Stimulated activated CD4-positive, alpha-beta T cell treated with anti-CD3 and anti-CD28 coated beads, Interleukin-4, amount 100 ng/mL, for 4 hours (primary cell): ENCODE results near the gene CUX1.
"Not testable (repeated sequence)": the region's sequence is repeated elsewhere in the genome, so short reads cannot be mapped to it uniquely, and the experiment has no call there.

Experiments used
- DNase-seq, 2 experiments: peaks; one replicate each; pipeline ENCODE4 v3.0.0-alpha.2; 2020

CUX1 gene

GRCh38 chr7:101870361-101871062 is 53.1 kb downstream of the CUX1 start:
- DNase-seq, result no peak

DNA sequence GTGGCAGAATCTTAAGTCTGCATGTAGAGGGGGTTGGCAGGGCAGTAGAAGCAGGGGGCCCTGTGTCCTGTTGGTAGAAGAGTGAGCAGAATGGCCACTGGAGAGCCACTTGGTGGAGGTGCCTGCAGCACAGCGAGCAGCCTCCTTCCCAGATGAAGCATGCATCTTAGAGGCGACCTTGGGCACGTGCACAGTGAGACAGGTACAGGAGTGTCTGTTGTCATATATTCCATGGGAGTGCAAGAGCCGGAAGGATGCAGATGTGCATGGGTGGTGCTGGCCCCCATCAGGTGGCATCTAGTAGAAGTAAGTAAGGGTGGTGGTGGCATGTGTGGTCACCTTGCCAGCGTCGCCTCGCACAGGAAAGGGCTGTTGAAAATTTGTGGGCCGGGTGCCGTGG is 53.9 kb downstream of the CUX1 start:
- DNase-seq, result no peak

GRCh38 chr7:101874028-101874427 is 56.6 kb downstream of the CUX1 start:
- DNase-seq, result no peak

DNA sequence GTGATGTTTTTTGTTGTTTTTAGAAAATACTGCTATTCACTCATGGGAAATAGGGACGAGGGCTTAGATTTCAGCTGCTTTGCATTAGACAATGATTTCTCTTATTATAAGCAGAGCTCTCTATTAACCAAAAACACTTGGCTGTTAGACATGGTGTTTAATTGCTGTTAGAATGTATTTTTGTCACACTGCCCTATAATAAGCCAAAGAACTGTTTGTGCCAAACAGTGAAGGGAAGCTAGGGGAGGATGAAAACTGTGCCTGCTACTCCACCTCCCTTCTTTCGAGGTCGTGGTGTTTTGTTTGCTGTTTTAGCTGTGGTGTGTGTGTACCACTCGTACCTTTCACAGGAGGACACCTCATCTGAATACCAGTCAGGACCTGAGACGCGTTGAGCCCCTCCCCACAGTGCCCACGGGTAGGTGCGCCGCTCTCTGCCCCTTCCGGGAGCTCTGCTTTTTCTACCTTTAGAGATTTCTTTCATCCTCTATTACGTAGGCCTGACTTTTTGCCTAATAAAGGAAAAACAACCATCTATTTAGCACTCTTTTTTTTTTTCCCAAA is 57.9 kb downstream of the CUX1 start:
- no peak for DNase-seq

DNA sequence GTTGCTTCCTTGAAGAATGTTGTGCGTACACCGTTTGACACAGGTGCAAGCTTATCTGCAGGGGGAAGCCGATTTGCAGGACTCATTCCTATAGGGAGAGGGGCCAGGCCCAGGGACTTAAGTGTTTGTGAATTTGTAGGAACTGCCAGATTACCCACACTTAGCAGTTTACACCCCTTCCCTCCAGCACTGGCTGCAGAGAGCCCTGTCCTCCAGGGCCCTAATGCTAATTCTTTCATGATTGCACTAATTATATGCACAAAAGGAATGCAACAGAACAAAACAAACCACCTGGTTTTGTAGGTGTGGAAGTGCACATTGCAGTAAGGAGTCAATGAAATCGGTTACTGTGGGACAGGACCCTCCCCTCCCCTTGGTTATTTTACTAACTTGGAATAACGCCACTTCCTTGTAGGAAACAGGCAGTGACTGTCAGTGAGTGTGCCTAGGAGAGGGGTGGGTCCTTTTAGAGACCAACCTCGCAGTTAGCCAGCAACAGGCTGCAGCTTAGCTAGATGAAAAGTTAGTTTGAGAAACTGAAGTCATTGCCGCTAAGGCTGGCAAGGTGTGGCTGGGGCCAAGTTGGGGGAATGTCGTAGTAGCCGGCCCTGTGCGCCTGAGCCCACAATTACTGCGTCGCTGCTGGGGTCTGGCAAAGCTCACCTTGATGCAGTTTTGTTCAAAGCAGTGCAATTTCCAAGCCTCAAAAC is 60.6 kb downstream of the CUX1 start:
- no peak for DNase-seq

GRCh38 chr7:101878938-101879337 is 61.5 kb downstream of the CUX1 start:
- no peak for DNase-seq

DNA sequence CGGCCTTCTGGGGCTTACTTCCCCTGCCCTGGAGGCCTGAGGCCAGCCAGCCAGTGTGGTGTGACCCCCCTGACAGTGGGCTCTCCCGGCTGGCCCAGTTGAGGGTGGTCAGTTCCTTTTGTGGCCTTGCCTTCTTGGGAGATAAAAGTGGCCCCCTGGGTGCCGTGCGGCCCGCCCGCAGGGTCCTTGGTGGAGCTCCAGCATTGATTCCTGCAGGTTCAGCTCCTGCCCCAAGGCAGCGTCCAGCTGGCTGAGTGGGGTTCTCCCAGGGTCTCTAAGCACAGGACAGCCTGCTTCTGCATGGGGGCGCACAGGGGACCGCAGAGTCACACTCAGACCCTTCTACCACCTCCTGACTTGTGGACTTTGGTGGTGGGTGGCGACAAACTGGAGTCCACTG is 62.1 kb downstream of the CUX1 start:
- no peak for DNase-seq

DNA sequence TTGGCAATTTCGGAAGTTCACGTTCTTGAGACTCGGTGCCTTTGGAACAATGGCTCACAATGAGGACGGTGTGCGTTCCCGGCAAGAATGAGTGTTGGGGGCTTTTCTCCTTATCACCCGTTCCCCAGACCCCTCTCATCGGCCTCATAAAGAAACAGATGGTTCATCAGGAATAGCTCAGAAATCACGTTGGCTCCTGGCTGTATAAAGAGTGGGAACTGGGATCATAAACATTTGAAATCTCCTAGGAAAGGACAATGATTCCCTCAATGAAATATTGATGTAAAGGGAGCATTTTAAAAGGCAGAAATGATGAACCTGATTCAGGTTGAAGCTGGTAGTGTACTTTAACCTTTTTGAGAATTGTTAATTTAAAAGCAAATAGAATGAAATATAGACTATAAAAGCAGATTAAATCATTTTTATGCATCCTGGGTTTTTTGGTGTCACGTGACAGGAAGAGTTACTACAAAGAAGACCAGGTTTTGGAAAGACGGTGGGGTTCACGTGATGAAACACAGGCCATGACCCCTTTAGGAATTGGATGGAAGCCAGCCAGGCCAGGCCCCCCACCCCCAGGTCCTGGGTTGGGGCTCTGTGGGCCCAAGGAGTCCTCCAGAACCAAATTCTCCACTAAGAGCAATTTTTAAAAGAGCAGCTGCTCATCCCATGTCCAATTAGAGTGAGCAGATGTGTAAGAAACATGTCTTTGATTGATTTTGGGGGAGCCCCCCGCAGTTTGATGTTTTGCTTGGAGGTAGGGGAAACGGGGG is 63.0 kb downstream of the CUX1 start:
- no peak for DNase-seq

GRCh38 chr7:101882005-101882421 is 64.6 kb downstream of the CUX1 start:
- no peak for DNase-seq

- DNase-seq, result no peak
Measured at GRCh38 chr7:101882595-101883564, 65.5 kb downstream of the CUX1 start.

- no peak for DNase-seq
Measured at GRCh38 chr7:101884671-101885596, 67.5 kb downstream of the CUX1 start.

DNA sequence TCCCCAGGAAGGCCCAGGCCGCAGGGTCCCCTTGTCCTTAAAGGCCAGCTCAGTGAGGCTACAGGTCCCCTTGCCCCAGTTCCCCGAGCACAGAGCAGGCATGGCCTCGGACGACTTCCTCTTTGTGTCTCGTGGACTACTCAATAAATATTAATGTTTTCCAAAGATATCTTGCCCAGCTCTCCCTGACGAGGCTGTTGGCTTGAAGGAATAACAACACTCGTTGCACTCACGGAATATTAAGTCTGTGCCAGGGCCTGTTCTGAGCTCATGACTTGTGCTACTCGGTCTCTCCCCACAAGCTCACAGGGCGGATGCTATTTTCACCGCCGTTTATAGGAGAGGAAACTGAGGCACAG is 68.2 kb downstream of the CUX1 start:
- no peak for DNase-seq

DNA sequence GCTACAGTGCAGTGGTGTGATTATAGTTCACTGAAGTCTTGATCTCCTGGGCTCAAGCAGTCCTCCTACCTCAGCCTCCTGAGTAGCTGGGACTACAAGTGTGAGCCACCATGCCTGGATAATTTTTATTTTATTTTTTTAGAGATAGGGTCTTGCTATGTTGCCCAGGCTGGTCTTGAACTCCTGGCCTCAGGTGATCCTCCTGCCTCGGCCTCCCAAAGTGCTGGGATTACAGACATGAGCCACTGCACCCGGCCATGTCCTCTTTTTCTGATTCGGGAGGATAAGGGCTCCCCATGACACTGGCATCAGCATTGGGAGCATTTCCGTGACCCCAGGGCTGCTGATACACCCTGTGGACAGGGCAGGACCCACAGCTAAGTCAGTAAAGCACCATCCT is 69.9 kb downstream of the CUX1 start:
- not testable (repeated sequence) for DNase-seq

- DNase-seq, result not testable (repeated sequence)
Measured at GRCh38 chr7:101888564-101888963, 71.1 kb downstream of the CUX1 start.

- DNase-seq, result no peak
Measured at GRCh38 chr7:101890749-101891523, 73.5 kb downstream of the CUX1 start.

DNA sequence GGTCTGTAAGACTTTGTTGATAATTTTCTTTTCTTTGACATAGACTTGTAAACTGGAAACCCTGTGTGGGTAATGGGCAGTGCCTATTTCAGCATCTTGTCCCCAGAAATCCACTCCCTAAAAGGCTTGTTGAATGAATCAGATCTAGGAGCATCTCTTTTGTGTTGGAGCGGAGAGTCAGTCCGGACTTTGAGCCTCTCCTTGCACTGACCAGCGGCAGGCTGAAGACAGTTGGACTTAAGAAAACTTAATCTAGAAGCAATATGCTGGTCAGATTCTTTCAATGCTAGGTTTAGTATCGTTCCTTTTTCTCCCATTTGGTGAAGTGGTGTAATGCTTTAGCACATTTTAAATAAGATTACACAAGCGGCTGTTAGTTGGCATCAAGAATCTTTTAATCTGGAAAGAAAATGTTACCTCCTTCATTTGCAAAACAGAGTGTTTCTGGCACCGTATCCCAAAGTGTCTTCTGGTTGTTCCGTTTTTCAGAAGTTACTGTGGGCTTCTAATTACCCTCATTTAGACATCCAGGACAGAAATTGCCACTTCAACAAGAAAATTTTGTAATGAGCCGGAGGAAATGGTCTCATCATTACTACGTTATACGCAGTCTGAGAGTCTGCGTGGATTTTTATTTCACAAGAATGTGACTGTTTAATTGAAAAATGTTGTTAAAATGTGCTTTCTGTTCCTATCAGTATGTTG is 74.7 kb downstream of the CUX1 start:
- no peak for DNase-seq

GRCh38 chr7:101893341-101894082 is 76.1 kb downstream of the CUX1 start:
- DNase-seq, result no peak

DNA sequence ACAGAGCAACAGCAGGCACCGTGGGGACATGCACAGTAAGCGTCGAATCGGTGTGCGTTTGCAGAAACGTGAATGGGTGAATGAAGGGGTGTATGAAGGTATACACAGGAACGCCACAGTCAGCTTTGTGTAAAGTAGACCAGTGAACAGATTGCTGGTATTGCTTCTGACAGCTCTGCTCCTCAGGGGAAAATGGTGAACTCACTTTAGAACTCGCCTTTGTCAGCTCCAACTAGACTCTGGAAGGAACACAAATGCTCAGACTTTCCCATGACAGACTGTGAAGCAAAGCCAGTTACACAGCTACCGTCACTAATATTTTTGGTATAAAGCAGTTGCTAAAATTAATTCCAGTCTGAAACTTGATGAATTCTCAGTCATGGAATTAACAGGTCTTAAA is 78.9 kb downstream of the CUX1 start:
- no peak for DNase-seq

DNA sequence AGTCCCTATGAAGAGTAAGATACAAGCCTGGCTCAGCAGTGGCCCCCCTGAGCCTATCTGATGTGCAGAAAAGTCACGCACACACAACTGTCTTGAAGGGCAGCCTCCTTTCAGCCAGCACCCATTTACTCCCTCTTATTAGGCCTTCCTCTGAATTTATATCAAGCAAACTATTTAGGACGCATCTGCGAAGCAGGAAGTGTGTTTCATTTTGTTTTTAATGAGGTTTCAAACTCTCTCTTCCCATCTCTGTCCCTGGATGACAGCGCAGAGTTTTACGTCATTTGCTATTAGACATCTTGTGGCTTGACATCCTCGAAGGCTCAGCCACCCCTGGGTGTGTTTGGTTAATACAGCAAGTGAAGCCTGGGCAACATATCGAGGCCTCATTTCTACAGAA is 79.5 kb downstream of the CUX1 start:
- DNase-seq, result no peak
